Fibroblast of pulmonary artery (primary cell): ENCODE results near the gene PHYHIPL.

Experiments
- DNase-seq: peaks from one replicate; pipeline ENCODE4 v3.0.0-alpha.2; 2010; ENCODE audit warnings: low read depth
- H3K4me3 ChIP-seq: replicated peaks from 2 replicates; pipeline ENCODE4 v1.5.1; 2011; ENCODE audit warnings: low read depth, mild to moderate bottlenecking, control low read depth, low read length, moderate library complexity
- TF ChIP-seq, protein P1 (sequence below): IDR thresholded peaks from 2 replicates; pipeline ENCODE4 v1.5.1; 2011; ENCODE audit warnings: mild to moderate bottlenecking, control low read depth, low read length, inconsistent platforms; ENCODE audit errors: missing control alignments

Gene PHYHIPL

DNA sequence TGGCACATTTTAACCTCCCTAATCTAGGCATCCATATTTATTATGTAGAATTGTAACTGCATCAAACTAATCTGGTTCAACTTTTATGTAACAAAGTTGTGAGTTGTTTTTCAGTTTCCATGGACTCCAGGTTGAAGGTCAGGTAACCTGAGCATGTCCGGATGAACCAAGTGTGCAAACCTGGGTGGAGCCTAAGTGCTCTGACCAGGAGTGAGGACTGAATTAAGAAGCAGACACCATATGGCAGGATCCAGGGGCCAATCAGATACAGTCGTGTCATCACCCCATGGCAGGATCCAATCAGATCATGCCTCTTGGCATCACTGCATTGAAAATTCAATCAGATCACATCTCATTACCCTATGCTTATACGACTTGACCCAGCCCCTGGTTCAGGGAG lies 41.2 kb upstream of the PHYHIPL start:
- TF ChIP-seq, protein P1, sequence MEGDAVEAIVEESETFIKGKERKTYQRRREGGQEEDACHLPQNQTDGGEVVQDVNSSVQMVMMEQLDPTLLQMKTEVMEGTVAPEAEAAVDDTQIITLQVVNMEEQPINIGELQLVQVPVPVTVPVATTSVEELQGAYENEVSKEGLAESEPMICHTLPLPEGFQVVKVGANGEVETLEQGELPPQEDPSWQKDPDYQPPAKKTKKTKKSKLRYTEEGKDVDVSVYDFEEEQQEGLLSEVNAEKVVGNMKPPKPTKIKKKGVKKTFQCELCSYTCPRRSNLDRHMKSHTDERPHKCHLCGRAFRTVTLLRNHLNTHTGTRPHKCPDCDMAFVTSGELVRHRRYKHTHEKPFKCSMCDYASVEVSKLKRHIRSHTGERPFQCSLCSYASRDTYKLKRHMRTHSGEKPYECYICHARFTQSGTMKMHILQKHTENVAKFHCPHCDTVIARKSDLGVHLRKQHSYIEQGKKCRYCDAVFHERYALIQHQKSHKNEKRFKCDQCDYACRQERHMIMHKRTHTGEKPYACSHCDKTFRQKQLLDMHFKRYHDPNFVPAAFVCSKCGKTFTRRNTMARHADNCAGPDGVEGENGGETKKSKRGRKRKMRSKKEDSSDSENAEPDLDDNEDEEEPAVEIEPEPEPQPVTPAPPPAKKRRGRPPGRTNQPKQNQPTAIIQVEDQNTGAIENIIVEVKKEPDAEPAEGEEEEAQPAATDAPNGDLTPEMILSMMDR, result no peak
- no peak for DNase-seq
- no peak overlapping the region for H3K4me3 ChIP-seq

GRCh38 chr10:59138052-59138451 lies 38.4 kb upstream of the PHYHIPL start:
- DNase-seq, result no peak
- TF ChIP-seq, protein P1, result no peak
- H3K4me3 ChIP-seq, result no peak overlapping the region

DNA sequence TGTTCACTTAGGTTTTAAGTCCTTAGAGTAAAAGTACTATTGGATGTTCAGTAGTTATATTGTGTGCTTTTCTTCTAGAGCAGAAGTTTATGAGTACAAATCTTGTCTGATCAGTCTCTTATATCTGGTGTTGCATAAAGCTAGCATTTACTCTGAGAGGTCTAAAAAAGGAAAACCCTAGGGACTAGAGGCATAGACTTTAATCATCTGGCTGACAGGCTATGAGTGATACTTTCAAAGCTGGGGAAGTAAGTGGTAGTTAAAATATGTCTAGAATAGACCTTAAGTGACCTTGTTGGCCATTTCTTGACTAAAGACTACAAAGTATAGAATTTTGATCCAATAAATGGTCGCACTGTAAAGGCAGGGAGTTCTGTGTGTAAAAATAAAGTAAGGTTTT lies 32.9 kb upstream of the PHYHIPL start:
- H3K4me3 ChIP-seq, result no peak overlapping the region
- TF ChIP-seq, protein P1, result no peak
- no peak for DNase-seq

- H3K4me3 ChIP-seq, result no peak overlapping the region
- TF ChIP-seq, protein P1, result no peak
- no peak for DNase-seq
Observed at GRCh38 chr10:59148701-59149100, 27.7 kb upstream of the PHYHIPL start.

DNA sequence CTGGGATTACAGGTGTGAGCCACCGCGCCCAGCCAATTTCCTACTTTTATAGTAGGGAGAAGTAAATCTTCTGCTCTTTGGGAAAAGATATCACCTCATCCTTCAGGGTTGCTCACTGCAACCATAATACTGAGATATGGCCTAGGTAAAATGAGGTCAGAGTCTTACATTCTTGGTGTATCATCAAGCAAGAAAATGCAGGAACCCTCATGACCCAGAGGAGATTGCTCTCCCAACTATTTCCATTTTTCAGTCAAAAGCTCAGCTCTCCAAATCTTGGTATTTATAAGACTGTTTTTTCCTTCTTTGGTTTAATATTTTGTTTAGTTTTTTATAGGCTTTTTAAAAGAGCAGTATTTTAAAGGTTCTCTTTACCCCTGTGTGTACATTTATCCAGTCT lies 20.9 kb upstream of the PHYHIPL start:
- no peak overlapping the region for H3K4me3 ChIP-seq
- TF ChIP-seq, protein P1, result no peak
- no peak for DNase-seq

- TF ChIP-seq, protein P1, result no peak
- H3K4me3 ChIP-seq, result no peak overlapping the region
- no peak for DNase-seq
Observed at GRCh38 chr10:59167512-59167911, 8.9 kb upstream of the PHYHIPL start.

DNA sequence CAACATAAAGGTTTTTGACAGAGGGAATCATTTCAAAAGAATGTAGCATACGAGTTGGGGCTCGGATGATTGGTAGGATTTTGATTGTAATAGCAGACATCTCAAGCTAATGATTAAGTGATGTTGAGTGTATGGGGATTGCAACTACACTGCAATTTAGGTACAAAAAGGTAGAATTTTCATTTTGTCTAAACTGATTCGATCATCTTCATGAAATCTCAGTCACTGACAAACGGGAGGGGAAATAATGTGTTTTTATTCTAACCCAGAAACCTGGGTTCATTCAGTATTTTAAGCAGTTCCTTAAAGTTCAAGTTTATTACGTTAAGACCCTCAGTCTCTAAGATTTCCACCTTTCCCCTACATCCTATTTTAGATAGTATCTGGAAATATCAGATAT lies 3.9 kb upstream of the PHYHIPL start:
- TF ChIP-seq, protein P1, result no peak
- no peak overlapping the region for H3K4me3 ChIP-seq
- no peak for DNase-seq
